ENCODE results near the gene RNF186.

- no peak for TF ChIP-seq SCRT1 (tag by site-specific recombination; IDR thresholded peaks at IDR 0.05; ENCODE audit: borderline replicate concordance)
- TF ChIP-seq ZBTB8A (tag by site-specific recombination; IDR thresholded peaks at IDR 0.05), result no peak
- no peak for TF ChIP-seq CTCF (tag by site-specific recombination; IDR thresholded peaks at IDR 0.05)
- TF ChIP-seq TRIM28 (IDR thresholded peaks at IDR 0.05; ENCODE audit: borderline replicate concordance, low read length), result no peak
- TF ChIP-seq ZBTB20 (tag by site-specific recombination; IDR thresholded peaks at IDR 0.05), result no peak
- TF ChIP-seq ATF2 (tag by site-specific recombination; IDR thresholded peaks at IDR 0.05; ENCODE audit: low read depth), result no peak
Observed at GRCh38 chr1:19802269-19802668, 12.8 kb downstream of the RNF186 start.
